ENCODE results near the gene ARMC10.
"Not testable (repeated sequence)": the region's sequence is repeated elsewhere in the genome, so short reads cannot be mapped to it uniquely, and the experiment has no call there.

ARMC10 gene

GRCh38 chr7:103079836-103080235 lies 4.9 kb downstream of the ARMC10 start:
- DNase-seq = no peak

DNA sequence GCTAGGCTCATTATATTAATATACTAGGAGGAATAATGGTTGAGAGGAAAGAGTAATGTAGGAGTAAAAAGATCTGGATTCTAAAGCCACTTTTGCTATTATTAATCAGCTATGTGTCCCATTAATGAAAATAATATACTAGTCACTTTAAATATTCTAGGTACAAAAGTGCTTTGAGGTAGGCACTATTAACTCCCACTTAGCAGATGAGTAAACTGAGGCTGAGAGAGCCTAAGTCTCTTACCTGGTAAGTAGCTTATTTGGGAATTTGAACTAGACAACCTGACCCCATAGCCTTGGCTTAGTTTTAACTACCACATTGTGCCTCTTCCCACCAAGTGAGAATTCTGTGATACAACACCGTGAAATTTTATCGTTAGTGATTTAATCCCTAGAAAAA lies 6.0 kb downstream of the ARMC10 start:
- no peak for DNase-seq

DNA sequence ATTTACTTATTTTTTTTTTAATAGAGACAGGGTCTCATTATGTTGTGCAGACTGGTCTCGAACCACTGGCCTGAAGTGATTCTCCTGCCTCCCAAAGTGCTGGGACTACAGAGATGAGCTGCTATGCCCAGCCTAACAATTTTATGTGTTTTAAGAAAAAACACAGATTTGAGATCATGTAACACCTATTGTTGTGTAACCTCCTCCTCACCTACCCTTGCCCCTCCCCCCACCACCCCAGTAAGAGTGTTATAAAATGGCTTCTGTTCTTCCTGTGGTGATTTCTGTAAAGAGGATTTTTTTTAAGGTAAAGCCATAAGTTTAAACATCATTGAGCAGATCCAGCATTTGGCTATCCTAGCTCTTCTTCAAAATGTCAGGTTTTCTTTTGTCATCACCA lies 7.6 kb downstream of the ARMC10 start:
- DNase-seq = no peak

DNA sequence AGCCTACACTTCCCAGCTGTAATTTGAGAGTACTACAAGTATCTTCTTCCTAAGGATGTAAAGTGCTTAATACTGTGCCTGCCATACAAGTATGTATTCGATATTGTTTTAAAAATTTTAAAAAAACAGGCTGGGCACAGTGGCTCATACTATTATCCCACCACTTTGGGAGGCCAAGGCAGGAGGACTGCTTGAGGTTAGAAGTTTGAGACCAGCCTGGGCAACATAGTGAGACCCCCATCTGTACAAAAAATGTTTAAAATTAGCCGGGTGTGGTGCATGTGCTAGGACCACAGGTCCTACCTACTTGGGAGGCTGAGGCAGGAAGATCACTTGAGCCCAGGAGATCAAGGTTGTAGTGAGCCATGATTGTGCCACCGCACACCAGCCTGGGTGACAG lies 8.3 kb downstream of the ARMC10 start:
- DNase-seq = no peak

GRCh38 chr7:103092321-103092720 lies 17.4 kb downstream of the ARMC10 start:
- not testable (repeated sequence) for DNase-seq

DNA sequence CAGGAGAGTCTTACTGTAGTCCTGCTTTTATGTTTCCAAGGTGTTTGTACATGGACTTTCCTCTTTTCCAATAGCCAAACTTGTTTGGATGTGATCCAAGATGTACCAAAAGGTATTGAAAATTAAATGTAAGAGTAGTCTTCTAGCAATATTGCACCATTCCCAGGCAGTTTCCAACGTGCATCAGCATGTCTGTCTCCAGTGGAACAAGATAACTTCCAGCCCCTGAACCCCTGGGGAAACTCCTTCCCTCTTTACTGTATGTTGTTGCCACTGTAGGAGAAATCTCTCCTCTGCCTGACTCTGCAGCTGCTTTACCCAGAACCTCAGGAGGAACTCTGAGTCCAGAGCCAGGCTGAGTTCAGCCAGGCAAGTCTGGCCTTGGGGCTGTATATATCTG lies 18.5 kb downstream of the ARMC10 start:
- no peak for DNase-seq

DNA sequence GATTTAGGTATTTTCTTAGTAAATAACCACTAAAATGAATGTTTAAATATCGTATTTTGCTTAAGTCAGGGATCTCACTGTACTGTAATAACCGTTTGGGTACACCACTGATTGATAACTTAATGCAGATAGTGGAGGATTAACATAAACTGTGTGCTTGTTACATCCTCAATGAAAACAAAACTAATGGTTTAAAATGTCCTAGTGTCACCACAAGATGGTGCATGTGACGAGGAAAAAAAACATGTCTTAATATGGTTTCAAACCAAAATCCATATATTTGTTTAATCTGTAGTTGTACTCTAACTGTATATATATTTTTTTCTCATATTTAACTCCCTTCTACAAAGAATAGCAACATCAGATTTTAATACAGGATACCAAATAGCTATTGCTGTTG lies 19.2 kb downstream of the ARMC10 start:
- no peak for DNase-seq

DNA sequence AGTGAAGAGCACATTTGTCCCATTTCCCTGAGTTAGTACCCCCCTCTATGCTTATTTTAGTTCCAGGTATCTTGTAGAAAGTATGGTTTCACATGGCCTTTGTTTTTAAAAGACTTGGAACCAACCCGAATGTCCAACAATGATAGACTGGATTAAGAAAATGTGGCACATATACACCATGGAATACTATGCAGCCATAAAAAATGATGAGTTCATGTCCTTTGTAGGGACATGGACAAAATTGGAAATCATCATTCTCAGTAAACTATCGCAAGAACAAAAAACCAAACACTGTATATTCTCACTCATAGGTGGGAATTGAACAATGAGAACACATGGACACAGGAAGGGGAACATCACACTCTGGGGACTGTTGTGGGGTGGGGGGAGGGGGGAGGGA lies 20.6 kb downstream of the ARMC10 start:
- not testable (repeated sequence) for DNase-seq

DNA sequence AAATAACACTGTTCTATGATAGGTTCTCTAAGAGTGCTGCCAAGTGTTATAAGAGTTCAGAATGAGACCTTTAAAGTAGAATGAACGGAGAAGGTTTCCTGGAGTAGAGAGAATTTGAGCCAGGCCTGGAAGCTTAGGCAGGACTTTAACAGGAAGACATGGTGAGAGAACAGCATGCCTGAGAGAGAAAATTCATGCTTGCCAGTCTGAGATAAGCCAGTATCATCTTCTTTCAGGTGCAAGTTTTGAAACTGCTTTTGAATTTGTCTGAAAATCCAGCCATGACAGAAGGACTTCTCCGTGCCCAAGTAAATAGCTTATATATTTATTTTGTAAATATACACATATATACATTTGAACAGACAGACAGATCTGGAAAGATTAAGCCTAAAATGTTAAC lies 22.1 kb downstream of the ARMC10 start:
- no peak for DNase-seq

GRCh38 chr7:103100348-103100747 lies 25.4 kb downstream of the ARMC10 start:
- no peak for DNase-seq

DNA sequence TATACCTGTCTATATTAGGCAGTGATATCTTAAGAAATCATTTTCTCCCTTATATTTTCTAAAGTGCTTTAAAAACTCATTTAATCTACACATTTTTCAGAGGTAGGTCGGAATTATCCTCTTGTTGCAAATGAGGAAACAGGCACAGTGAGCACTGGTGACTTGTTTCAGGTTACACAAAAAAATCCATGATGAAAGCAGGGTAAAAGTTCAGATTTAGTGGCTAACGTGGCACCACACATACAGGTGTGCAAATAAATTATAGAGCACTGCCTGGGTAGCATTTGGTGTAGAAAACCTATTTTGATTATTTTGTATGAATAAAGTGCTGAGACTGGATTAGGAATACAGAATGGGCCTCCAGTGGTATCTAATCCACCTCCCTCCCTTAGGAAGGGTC lies 26.6 kb downstream of the ARMC10 start:
- DNase-seq = no peak

DNA sequence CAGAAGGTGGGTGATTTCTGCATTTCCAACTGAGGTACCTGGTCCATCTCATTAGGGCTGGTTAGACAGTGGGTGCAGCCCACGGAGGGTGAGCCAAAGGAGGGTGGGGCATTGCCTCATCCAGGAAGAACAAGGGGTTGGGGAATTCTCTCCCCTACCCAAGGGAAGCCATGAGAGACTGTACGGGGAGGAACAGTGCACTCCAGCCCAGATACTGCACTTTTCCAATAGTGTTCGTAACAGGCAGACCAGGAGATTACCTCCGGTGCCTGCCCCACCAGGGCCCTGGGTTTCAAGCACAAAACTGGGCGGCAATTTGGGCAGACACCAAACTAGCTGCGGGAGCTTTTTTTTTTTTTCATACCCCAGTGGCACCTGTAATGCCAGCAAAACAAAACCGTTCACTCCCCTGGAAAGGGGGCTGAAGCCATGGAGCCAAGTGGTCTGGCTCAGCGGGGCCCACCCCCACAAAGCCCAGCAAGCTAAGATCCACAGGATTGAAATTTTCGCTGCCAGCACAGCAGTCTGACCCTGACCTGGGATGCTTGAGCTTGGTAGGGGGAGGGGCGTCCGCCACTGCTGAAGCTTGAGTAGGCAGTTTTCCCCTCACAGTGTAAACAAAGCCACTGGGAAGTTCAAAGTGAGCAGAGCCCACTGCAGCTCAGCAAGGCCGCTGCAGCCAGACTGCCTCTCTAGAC lies 31.2 kb downstream of the ARMC10 start:
- DNase-seq = no peak

- not testable (repeated sequence) for DNase-seq
These were observed 31.7 kb downstream of the ARMC10 start for GRCh38 chr7:103106703-103107070.

DNA sequence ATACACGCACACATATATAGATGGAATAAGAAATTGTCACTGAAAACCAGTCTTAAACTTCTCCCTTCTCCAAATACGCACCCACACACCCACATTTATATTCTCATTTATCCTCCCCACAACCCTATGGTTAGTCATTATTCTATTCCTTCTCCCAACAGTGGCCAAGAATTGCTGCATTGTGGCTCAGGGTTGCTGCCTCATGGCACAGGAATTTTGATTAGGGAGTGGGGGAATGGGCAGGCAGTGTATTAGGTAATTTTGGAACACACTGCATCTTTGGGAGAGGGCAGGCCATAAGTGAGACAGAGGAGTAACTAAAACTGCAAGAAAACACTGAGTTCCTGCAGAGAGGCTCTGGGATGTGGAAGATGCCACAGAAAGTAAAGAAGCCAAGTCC lies 38.2 kb downstream of the ARMC10 start:
- DNase-seq = no peak

GRCh38 chr7:103114576-103115008 lies 39.7 kb downstream of the ARMC10 start:
- no peak for DNase-seq

DNA sequence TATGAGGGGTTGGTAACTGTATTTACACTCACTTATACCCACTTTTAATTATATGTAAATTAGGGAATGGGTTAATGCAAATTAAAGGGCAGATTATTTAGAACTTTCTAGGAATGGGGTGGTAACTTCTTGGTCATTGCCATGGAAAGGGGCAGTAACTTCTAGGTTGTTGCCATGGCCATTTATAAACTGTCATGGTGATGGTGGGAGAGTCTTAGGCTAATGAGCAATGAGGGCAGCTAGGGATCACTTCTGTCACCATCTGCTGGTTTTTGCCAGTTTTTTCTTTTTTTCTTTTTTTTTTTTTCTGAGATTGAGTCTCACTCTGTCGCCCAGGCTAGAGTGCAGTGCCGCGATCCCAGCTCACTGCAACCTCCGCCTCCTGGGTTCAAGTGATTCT lies 40.8 kb downstream of the ARMC10 start:
- DNase-seq = no peak

DNA sequence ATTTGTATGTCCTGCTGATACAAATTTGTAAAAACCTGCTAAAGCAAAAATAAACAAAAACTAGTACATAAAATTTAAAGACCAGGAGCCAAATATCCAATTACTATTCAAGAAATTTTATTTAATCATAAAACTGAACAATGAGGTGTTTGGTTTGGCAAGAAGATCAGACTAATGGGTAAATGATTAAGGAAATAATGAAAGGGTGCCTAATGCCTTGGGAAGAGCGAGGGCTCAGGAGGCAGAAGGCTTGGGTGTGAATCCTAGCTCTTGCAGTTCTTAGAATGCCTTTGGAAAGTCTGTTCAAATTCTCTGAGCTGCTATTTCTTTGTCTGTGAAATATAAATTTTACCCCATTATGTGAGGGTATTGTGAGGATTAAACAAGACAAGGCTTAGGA lies 41.6 kb downstream of the ARMC10 start:
- no peak for DNase-seq

DNA sequence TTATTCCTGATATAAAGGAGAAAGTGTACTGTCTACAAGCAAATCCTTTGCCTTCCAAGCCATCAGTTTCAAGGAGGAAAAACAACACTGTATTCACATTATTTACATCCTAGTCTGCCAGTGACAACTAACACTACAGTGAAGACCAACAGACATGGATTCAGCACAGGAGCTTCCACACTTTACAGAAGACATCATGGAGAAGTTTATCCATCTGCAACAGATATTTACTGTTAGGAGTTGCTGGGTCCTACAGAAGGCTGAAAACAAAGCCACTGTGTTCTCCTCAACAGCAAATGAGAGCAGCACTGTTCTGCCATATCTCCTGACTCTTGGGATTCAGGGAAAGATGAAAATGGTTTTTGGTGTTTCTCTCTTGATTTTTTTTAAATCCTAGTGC lies 42.1 kb downstream of the ARMC10 start:
- no peak for DNase-seq

DNA sequence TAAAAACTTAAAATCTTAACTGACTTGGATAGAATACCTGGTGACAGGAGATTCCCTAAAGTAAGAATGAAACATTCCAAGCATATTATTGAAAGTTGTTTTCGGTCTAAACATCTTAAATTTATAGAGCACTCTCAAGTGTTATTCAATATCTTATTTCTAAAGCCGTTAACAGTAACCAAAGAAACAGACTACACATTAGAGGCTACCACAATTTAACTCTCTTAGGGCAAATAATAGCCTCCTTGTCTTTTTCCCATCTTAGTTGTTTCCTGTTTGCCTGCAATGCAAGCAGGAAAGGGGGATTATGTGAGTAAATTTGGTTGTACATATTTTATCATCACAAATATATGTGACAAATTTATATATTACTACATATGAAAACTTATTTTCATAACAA lies 42.5 kb downstream of the ARMC10 start:
- no peak for DNase-seq

DNA sequence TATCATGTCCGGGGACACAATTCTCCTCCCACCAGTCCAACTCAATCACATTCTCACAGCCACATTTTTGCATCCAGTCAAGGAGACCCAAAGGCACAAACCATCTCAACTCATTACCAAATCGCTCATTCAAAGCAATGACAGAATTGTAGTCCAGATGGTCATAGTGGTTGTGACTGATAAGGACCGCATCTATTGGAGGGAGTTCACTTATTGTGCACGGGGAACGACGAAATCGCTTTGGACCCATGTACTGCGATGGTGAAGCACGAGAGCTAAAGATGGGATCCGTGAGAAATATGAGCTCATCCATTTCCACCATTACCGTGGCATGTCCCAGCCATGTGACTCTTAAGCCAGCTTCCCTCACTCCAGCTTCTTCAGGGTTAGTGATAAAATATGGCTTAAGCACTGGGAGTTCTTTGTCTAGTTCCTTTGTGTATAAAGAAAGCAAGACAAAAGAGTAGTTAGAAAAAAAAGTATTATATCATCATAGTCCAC lies 44.9 kb downstream of the ARMC10 start:
- no peak for DNase-seq

GRCh38 chr7:103120362-103120761 lies 45.4 kb downstream of the ARMC10 start:
- no peak for DNase-seq

- DNase-seq = no peak
These were observed 46.7 kb downstream of the ARMC10 start for GRCh38 chr7:103121641-103122040.

DNA sequence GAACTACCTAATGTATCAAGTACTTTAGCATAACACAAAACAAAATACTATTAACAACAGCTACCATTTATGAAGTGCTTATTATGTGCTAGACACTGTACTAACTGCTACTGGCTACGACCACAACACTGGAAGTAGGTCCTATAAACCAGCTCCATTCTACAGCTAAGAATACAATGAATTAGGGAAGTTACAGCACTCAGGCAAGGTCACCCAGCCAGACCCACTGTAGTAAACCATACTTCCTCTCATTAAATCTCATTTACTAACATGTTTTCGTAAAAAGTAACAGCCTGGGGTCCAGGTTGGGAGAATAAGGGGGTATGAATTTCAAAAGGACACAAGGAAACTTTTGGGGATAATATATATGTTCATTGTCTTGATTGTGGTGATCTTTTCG lies 48.6 kb downstream of the ARMC10 start:
- no peak for DNase-seq

DNA sequence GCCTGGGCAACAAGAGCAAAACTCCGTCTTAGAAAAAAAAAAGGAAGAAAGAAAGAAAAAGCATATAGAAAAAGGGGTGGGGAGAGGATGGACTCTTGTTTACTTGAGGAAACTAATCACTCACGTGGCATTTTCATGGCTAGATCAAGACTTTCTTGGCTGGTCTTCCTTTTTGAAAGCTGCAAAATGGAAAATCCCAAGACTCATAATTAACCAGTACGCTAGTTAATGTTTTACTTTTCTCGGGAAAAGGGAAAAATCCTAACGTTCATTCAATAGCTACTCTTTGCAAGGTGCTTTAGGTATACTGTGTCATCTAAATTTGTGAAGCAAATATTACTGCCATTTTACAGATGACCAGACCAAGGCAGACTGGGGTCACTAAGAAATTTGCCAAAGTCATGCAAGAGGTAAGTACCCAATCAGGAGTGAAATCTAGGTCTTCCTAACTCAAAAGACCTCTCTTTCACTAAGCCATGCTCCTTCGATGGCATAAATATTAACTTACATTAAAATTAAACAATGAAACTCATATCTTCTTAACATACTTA lies 49.6 kb downstream of the ARMC10 start:
- no peak for DNase-seq

GRCh38 chr7:103127006-103127405 lies 52.1 kb downstream of the ARMC10 start:
- DNase-seq = no peak
